PC-9 (cell line): Measurements from ENCODE around the gene GPR22. TPM values are rescaled to one million over a fixed set of nuclear protein-coding genes. Genes with fewer than 3 reads are reported as not detected.

Source experiments
- BruUV-seq: library from RNA; stranded (reverse); fragments of 400-500 nt; replicated peaks from 2 replicates; lab custom pipeline; 2021; lab: Mats Ljungman, UMichigan
- CTCF ChIA-PET: fragments of 300-600 bp; sonication (Branson Sonifier 250); formaldehyde crosslinking; loops from one replicate; lab custom pipeline; 2022; ENCODE audit warnings: antibody characterized with exemption; lab: Charles Lee
- POLR2A ChIA-PET: fragments of 300-600 bp; sonication (Branson Sonifier 250); formaldehyde crosslinking; loops from one replicate; lab custom pipeline; 2022; ENCODE audit warnings: antibody characterized with exemption; ENCODE audit not compliant: unreplicated experiment; lab: Charles Lee
- DNase-seq, 2 experiments: peaks; one replicate each; pipeline versions ENCODE4 v3.0.0 to v3.0.0-alpha.2; 2015 to 2022; ENCODE audit warnings: mixed read lengths in 1 of 2
- H2AFZ ChIP-seq: fragments of 200-600 bp; sonication (generic); 2 replicates; pipeline ENCODE4 v1.8.1; 2017; ENCODE audit warnings: antibody characterized with exemption
- H3F3A ChIP-seq: fragments of 200-600 bp; sonication (generic); 2 replicates; pipeline ENCODE4 v1.8.1; 2017; ENCODE audit warnings: antibody characterized with exemption, mild to moderate bottlenecking, low read depth; ENCODE audit not compliant: insufficient read depth
- H3K27ac ChIP-seq: fragments of 200-600 bp; sonication (generic); 2 replicates; pipeline ENCODE4 v1.6.1; 2016; ENCODE audit warnings: mixed run types
- H3K27me3 ChIP-seq: fragments of 200-600 bp; sonication (generic); 2 replicates; pipeline ENCODE4 v1.6.1; 2016; ENCODE audit warnings: low read depth, mixed run types; ENCODE audit not compliant: insufficient read depth
- H3K36me3 ChIP-seq: fragments of 200-600 bp; sonication (generic); 2 replicates; pipeline ENCODE4 v1.6.1; 2016; ENCODE audit warnings: low read depth, mixed run types
- H3K4me1 ChIP-seq: fragments of 200-600 bp; sonication (generic); replicated peaks from 2 replicates; pipeline ENCODE4 v1.6.1; 2016; ENCODE audit warnings: mixed run types; ENCODE audit not compliant: insufficient read depth
- H3K4me2 ChIP-seq: fragments of 200-600 bp; sonication (generic); 2 replicates; pipeline ENCODE4 v1.6.1; 2017; ENCODE audit warnings: mixed run types
- H3K4me3 ChIP-seq: fragments of 200-600 bp; sonication (generic); 2 replicates; pipeline ENCODE4 v1.6.1; 2016; ENCODE audit warnings: mixed run types
- H3K79me2 ChIP-seq: fragments of 200-600 bp; sonication (generic); 2 replicates; pipeline ENCODE4 v1.6.1; 2017; ENCODE audit warnings: low read depth, mixed run types
- H3K9me2 ChIP-seq: fragments of 200-600 bp; sonication (generic); 2 replicates; pipeline ENCODE4 v1.8.1; 2017; ENCODE audit warnings: mild to moderate bottlenecking; ENCODE audit not compliant: insufficient read depth
- H3K9me3 ChIP-seq: fragments of 200-600 bp; sonication (generic); 2 replicates; pipeline ENCODE4 v1.8.1; 2016; ENCODE audit warnings: low read depth; ENCODE audit not compliant: insufficient read depth
- H4K20me1 ChIP-seq: fragments of 200-600 bp; sonication (generic); 2 replicates; pipeline ENCODE4 v1.8.1; 2017; ENCODE audit not compliant: insufficient read depth
- CTCF ChIP-seq: fragments of 200-600 bp; sonication (generic); conservative IDR thresholded peaks from 2 replicates; pipeline ENCODE4 v1.6.1; 2017; ENCODE audit warnings: mixed run types, antibody characterized with exemption, mild to moderate bottlenecking, moderate library complexity
- EZH2 ChIP-seq: fragments of 200-600 bp; sonication (generic); IDR thresholded peaks from 2 replicates; pipeline ENCODE4 v1.8.0; 2017; ENCODE audit warnings: antibody characterized with exemption, low read depth
- intact Hi-C: fragments of 100-400 bp; cut with micrococcal nuclease; formaldehyde crosslinking; loops from one replicate; pipeline ENCODE4 v1.10.0; 2022; ENCODE audit not compliant: unreplicated experiment
- total RNA-seq: library from RNA; stranded (reverse); gene quantifications from 2 replicates; pipeline ENCODE4 v1.2.3, GENCODE V29; 2021

Gene GPR22
- total RNA-seq, 1 experiment from 2014 or later, result not detected

GRCh38 chr7:107446531-107446930 is 23.3 kb upstream of the GPR22 start:
- no TSS peak for BruUV-seq

GRCh38 chr7:107446988-107447387 is 22.9 kb upstream of the GPR22 start:
- POLR2A ChIA-PET, result no interaction called here
- CTCF ChIA-PET, result no interaction called here

More at GRCh38 chr7:107446531-107446930, 23.3 kb upstream of the GPR22 start:
- no peaks in the 10 kb centered on the region; the same call in 1 of the 2 replicates for H4K20me1 ChIP-seq
- H3K27me3 ChIP-seq, result no peaks in the 10 kb centered on the region
- H3F3A ChIP-seq, result no peaks in the 10 kb centered on the region; the same call in 1 of the 2 replicates
- no peak for DNase-seq
- POLR2A ChIA-PET, result no interaction called here
- no peaks in the 10 kb centered on the region for H3K9me2 ChIP-seq
- H3K79me2 ChIP-seq, result no peaks in the 10 kb centered on the region
- CTCF ChIA-PET, result no interaction called here
- H3K4me1 ChIP-seq, result no peaks in the 10 kb centered on the region
- H3K36me3 ChIP-seq, result no peaks in the 10 kb centered on the region
- no peak overlapping the region for H2AFZ ChIP-seq
- no peak overlapping the region for H3K4me2 ChIP-seq
- H3K27ac ChIP-seq, result no peak overlapping the region
- H3K4me3 ChIP-seq, result no peak overlapping the region
- TF ChIP-seq EZH2 (no peak), CTCF (no peak)
- H3K9me3 ChIP-seq, result no peaks in the 10 kb centered on the region
- intact Hi-C loops, result no loop called here

GRCh38 chr7:107450970-107451369 is 18.9 kb upstream of the GPR22 start:
- Histone ChIP-seq H3K4me2 (no peak overlapping the region), H3K27me3 (no peaks in the 10 kb centered on the region), H3K9me3 (no peaks in the 10 kb centered on the region), H3K36me3 (no peaks in the 10 kb centered on the region), H4K20me1 (peaks cover 5% of the 10 kb centered on the region; the same call in 1 of the 2 replicates), H3K27ac (no peak overlapping the region), H3K9me2 (no peaks in the 10 kb centered on the region), H3F3A (no peaks in the 10 kb centered on the region; the same call in none of the 2 replicates), H3K79me2 (no peaks in the 10 kb centered on the region), H3K4me3 (no peak overlapping the region), H2AFZ (no peak overlapping the region), H3K4me1 (no peaks in the 10 kb centered on the region)
- ChIA-PET CTCF (no interaction called here), POLR2A (no interaction called here)
- BruUV-seq, result no TSS peak
- TF ChIP-seq CTCF, result no peak
- no peak for TF ChIP-seq EZH2
- intact Hi-C loops, result no loop called here
- DNase-seq, result no peak

More at GRCh38 chr7:107446988-107447387, 22.9 kb upstream of the GPR22 start:
- Histone ChIP-seq H3K4me2 (no peak overlapping the region), H3K9me3 (no peaks in the 10 kb centered on the region), H3K4me1 (no peaks in the 10 kb centered on the region), H3K9me2 (no peaks in the 10 kb centered on the region), H2AFZ (no peak overlapping the region), H4K20me1 (no peaks in the 10 kb centered on the region; the same call in 1 of the 2 replicates), H3K27me3 (no peaks in the 10 kb centered on the region), H3K27ac (no peak overlapping the region), H3K4me3 (no peak overlapping the region), H3F3A (no peaks in the 10 kb centered on the region; the same call in 1 of the 2 replicates), H3K36me3 (no peaks in the 10 kb centered on the region), H3K79me2 (no peaks in the 10 kb centered on the region)
- BruUV-seq, result no TSS peak
- TF ChIP-seq EZH2 (no peak), CTCF (no peak)
- no peak for DNase-seq
- intact Hi-C loops, result no loop called here
